Skeletal muscle tissue (tissue), 4 donors: ENCODE measurements around the gene PTPN14. TPM values are rescaled to one million over a fixed set of nuclear protein-coding genes. Genes with fewer than 3 reads are reported as not detected.

Experiments used
- H3K27ac ChIP-seq: one replicate; pipeline ENCODE4 v1.7.0; 2013; ENCODE audit warnings: mild to moderate bottlenecking, low read depth, low read length, inconsistent platforms
- H3K27me3 ChIP-seq, 3 donors: one replicate each; pipeline ENCODE4 v1.7.0; 2013; ENCODE audit warnings: low read length in 3 of 3; ENCODE audit not compliant: control insufficient read depth in 3 of 3, insufficient read depth in 3 of 3
- H3K36me3 ChIP-seq, 3 donors: one replicate each; pipeline ENCODE4 v1.7.0; 2013; ENCODE audit warnings: low read length in 3 of 3; ENCODE audit not compliant: control insufficient read depth in 3 of 3, insufficient read depth in 3 of 3
- H3K4me1 ChIP-seq, 3 donors: one replicate each; pipeline ENCODE4 v1.7.0; 2013; ENCODE audit warnings: low read length in 3 of 3, mild to moderate bottlenecking in 3 of 3; ENCODE audit not compliant: control insufficient read depth in 3 of 3, insufficient read depth in 3 of 3
- H3K4me3 ChIP-seq, 3 donors: one replicate each; pipeline ENCODE4 v1.7.0; 2013; ENCODE audit warnings: low read length in 3 of 3
- H3K9ac ChIP-seq, 3 donors: one replicate each; pipeline ENCODE4 v1.7.0; 2013; ENCODE audit warnings: low read length in 3 of 3, mild to moderate bottlenecking in 3 of 3, moderate library complexity in 2 of 3, low read depth in 1 of 3
- H3K9me3 ChIP-seq, 3 donors: one replicate each; pipeline ENCODE4 v1.7.0; 2013; ENCODE audit warnings: low read length in 3 of 3; ENCODE audit not compliant: control insufficient read depth in 3 of 3
- total RNA-seq: library from RNA; depleted of rRNA; stranded (reverse); fragments of >200 nt; gene quantifications from one replicate; pipeline ENCODE4 v1.2.3, GENCODE V29; 2014
- donor health status: Osteomylitis.

PTPN14 gene
- total RNA-seq, 1 donor from 2014 or later: 19.8 TPM

GRCh38 chr1:214426426-214426812 is 125.0 kb downstream of the PTPN14 start:
- Histone ChIP-seq H3K27ac (no peak overlapping the region), H3K4me1 (peaks cover 14 to 21% (median 17%) of the 10 kb centered on the region in 3 donors), H3K9ac (no peak overlapping the region)

GRCh38 chr1:214425716-214426425 is 125.5 kb downstream of the PTPN14 start:
- Histone ChIP-seq H3K27ac (no peak overlapping the region), H3K9ac (no peak overlapping the region), H3K36me3 (no peaks in the 10 kb centered on the region), H3K27me3 (no peaks in the 10 kb centered on the region), H3K9me3 (no peaks in the 10 kb centered on the region), H3K4me1 (peaks cover 14 to 21% (median 17%) of the 10 kb centered on the region in 3 donors), H3K4me3 (peak overlapping the region in 1 of 3 donors; percentile 3)

More at GRCh38 chr1:214426426-214426812, 125.0 kb downstream of the PTPN14 start:
- Histone ChIP-seq H3K9me3 (no peaks in the 10 kb centered on the region), H3K36me3 (no peaks in the 10 kb centered on the region), H3K27me3 (no peaks in the 10 kb centered on the region), H3K4me3 (no peak overlapping the region)

- Histone ChIP-seq H3K4me3 (no peak overlapping the region), H3K36me3 (no peaks in the 10 kb centered on the region), H3K27ac (no peak overlapping the region), H3K9me3 (no peaks in the 10 kb centered on the region), H3K4me1 (peaks cover 14 to 21% (median 17%) of the 10 kb centered on the region in 3 donors), H3K27me3 (no peaks in the 10 kb centered on the region), H3K9ac (no peak overlapping the region)
These were observed 126.3 kb downstream of the PTPN14 start for GRCh38 chr1:214425101-214425500.

- Histone ChIP-seq H3K27me3 (no peaks in the 10 kb centered on the region), H3K4me3 (peak overlapping the region in 1 of 3 donors; percentile 28), H3K4me1 (peaks cover 30 to 39% (median 33%) of the 10 kb centered on the region in 3 donors), H3K9me3 (no peaks in the 10 kb centered on the region), H3K27ac (peak overlapping the region; percentile 91), H3K36me3 (no peaks in the 10 kb centered on the region), H3K9ac (peak overlapping the region in 2 of 3 donors; percentile 67 to 75)
These were observed 128.4 kb downstream of the PTPN14 start for GRCh38 chr1:214423045-214423444.

- H3K4me3 ChIP-seq: peak overlapping the region; percentile 20 to 52 (median 28)
- peak overlapping the region in 2 of 3 donors; percentile 67 to 75 for H3K9ac ChIP-seq
- peak overlapping the region; percentile 91 for H3K27ac ChIP-seq
- H3K36me3 ChIP-seq: no peaks in the 10 kb centered on the region
- peaks cover 36 to 42% (median 39%) of the 10 kb centered on the region in 3 donors for H3K4me1 ChIP-seq
- no peaks in the 10 kb centered on the region for H3K9me3 ChIP-seq
- H3K27me3 ChIP-seq: no peaks in the 10 kb centered on the region
These were observed 129.2 kb downstream of the PTPN14 start for GRCh38 chr1:214422137-214422671.

GRCh38 chr1:214420833-214421232 is 130.6 kb downstream of the PTPN14 start:
- H3K9me3 ChIP-seq: no peaks in the 10 kb centered on the region
- H3K4me3 ChIP-seq: no peak overlapping the region
- H3K27ac ChIP-seq: no peak overlapping the region
- H3K9ac ChIP-seq: no peak overlapping the region
- H3K36me3 ChIP-seq: no peaks in the 10 kb centered on the region
- peaks cover 41 to 51% (median 46%) of the 10 kb centered on the region in 3 donors for H3K4me1 ChIP-seq
- no peaks in the 10 kb centered on the region for H3K27me3 ChIP-seq

GRCh38 chr1:214420341-214420740 is 131.1 kb downstream of the PTPN14 start:
- Histone ChIP-seq H3K27me3 (no peaks in the 10 kb centered on the region), H3K36me3 (no peaks in the 10 kb centered on the region), H3K9me3 (no peaks in the 10 kb centered on the region), H3K9ac (no peak overlapping the region), H3K4me3 (no peak overlapping the region), H3K4me1 (peaks cover 40 to 51% (median 46%) of the 10 kb centered on the region in 3 donors), H3K27ac (no peak overlapping the region)

- Histone ChIP-seq H3K9ac (no peak overlapping the region), H3K9me3 (no peaks in the 10 kb centered on the region), H3K27ac (no peak overlapping the region), H3K4me1 (peaks cover 40 to 54% (median 44%) of the 10 kb centered on the region in 3 donors), H3K4me3 (no peak overlapping the region), H3K36me3 (no peaks in the 10 kb centered on the region), H3K27me3 (no peaks in the 10 kb centered on the region)
These were observed 131.8 kb downstream of the PTPN14 start for GRCh38 chr1:214419650-214420049.

- Histone ChIP-seq H3K9ac (peak overlapping the region in 1 of 3 donors; percentile 24), H3K9me3 (no peaks in the 10 kb centered on the region), H3K4me1 (peaks cover 40 to 56% (median 44%) of the 10 kb centered on the region in 3 donors), H3K36me3 (no peaks in the 10 kb centered on the region), H3K4me3 (no peak overlapping the region), H3K27me3 (no peaks in the 10 kb centered on the region), H3K27ac (no peak overlapping the region)
These were observed 133.0 kb downstream of the PTPN14 start for GRCh38 chr1:214418391-214418790.

- Histone ChIP-seq H3K27me3 (no peaks in the 10 kb centered on the region), H3K9ac (no peak overlapping the region), H3K36me3 (no peaks in the 10 kb centered on the region), H3K27ac (no peak overlapping the region), H3K4me3 (no peak overlapping the region), H3K4me1 (peaks cover 34 to 49% (median 37%) of the 10 kb centered on the region in 3 donors), H3K9me3 (no peaks in the 10 kb centered on the region)
These were observed 133.7 kb downstream of the PTPN14 start for GRCh38 chr1:214417545-214418210.
